Body of pancreas (tissue), 4 donors: ENCODE data around the gene CD6. TPM values are rescaled to one million over a fixed set of nuclear protein-coding genes. Genes with fewer than 3 reads are reported as not detected.

ENCODE experiments used
- ATAC-seq: fragments of 150-250 bp; one replicate; pipeline ENCODE4 v1.9.1; 2016
- DNase-seq, 4 donors: peaks; one replicate each; pipeline ENCODE4 v3.0.0-alpha.2; 2019
- H3K27ac ChIP-seq, 4 donors: fragments of 200-600 bp; sonication (generic); 1 replicate in 3 of 4; 2 replicates in 1 of 4; pipeline versions ENCODE4 v1.5.1 to v1.6.1; 2016 to 2019; ENCODE audit warnings: mild to moderate bottlenecking in 1 of 4, mixed read lengths in 1 of 4, moderate library complexity in 1 of 4
- H3K27me3 ChIP-seq, 2 donors: fragments of 200-600 bp; sonication (generic); one replicate each; pipeline ENCODE4 v1.6.0; 2016; ENCODE audit warnings: mild to moderate bottlenecking in 1 of 2
- H3K36me3 ChIP-seq, 2 donors: fragments of 200-600 bp; sonication (generic); replicated peaks in 1 of 2; 2 replicates each; pipeline ENCODE4 v1.5.1; 2016; ENCODE audit warnings: low read depth in 2 of 2; ENCODE audit not compliant: insufficient read depth in 1 of 2
- H3K4me1 ChIP-seq: fragments of 200-600 bp; sonication (generic); one replicate; pipeline ENCODE4 v1.6.0; 2016
- H3K4me3 ChIP-seq, 2 donors: fragments of 200-600 bp; sonication (generic); 1 replicate in 1 of 2; 2 replicates in 1 of 2; pipeline ENCODE4 v1.5.1; 2016 to 2019
- H3K9me3 ChIP-seq, 3 donors: fragments of 200-600 bp; sonication (generic); 1 replicate in 2 of 3; 2 replicates in 1 of 3; pipeline ENCODE4 v1.5.1; 2016
- POLR2A ChIP-seq, 3 donors: fragments of 450-650 bp; IDR thresholded peaks; one replicate each; pipeline ENCODE4 v1.6.1; 2016; ENCODE audit warnings: antibody characterized with exemption in 3 of 3, mild to moderate bottlenecking in 2 of 3
- WGBS, 2 donors: methylation state at CpG; one replicate each; pipeline ENCODE4 v1.1.5; 2017; 5-methylcytosine and 5-hydroxymethylcytosine counted together
- intact Hi-C: fragments of 100-400 bp; cut with DNase I; formaldehyde crosslinking; loops from one replicate; pipeline ENCODE4 v1.15.1; 2023
- total RNA-seq, 2 donors: library from RNA; depleted of rRNA; stranded (reverse); fragments of >200 nt; gene quantifications; one replicate each; pipeline ENCODE4 v1.1.0, GENCODE V29; 2016
- TF ChIP-seq, protein P1 (sequence below), 7 experiments: fragments of 450-650 bp in 4 of 7; fragments of 200-600 bp in 3 of 7; sonication (generic) in 3 of 7; IDR thresholded peaks; one replicate each; pipeline ENCODE4 v1.5.1; 2016 to 2019; ENCODE audit warnings: antibody characterized with exemption in 7 of 7

The CD6 gene
- total RNA-seq, 2 donors from 2014 or later = 1.0 to 3.3 TPM

- peak in 1 of 4 donors; percentile 35 for DNase-seq
- no peak for ATAC-seq
- 45 to 48% methylated on average over 4 to 6 of the region's 6 CpGs for WGBS, 2 donors
- H3K27me3 ChIP-seq = peaks cover 0 to 9% of the 10 kb centered on the region in 2 donors
- H3K36me3 ChIP-seq = peaks cover 19 to 20% of the 10 kb centered on the region in 2 donors
- H3K27ac ChIP-seq = no peak overlapping the region
- no peak overlapping the region for H3K4me3 ChIP-seq
- no peak for TF ChIP-seq POLR2A (IDR thresholded peaks at IDR 0.05)
- TF ChIP-seq, protein P1, sequence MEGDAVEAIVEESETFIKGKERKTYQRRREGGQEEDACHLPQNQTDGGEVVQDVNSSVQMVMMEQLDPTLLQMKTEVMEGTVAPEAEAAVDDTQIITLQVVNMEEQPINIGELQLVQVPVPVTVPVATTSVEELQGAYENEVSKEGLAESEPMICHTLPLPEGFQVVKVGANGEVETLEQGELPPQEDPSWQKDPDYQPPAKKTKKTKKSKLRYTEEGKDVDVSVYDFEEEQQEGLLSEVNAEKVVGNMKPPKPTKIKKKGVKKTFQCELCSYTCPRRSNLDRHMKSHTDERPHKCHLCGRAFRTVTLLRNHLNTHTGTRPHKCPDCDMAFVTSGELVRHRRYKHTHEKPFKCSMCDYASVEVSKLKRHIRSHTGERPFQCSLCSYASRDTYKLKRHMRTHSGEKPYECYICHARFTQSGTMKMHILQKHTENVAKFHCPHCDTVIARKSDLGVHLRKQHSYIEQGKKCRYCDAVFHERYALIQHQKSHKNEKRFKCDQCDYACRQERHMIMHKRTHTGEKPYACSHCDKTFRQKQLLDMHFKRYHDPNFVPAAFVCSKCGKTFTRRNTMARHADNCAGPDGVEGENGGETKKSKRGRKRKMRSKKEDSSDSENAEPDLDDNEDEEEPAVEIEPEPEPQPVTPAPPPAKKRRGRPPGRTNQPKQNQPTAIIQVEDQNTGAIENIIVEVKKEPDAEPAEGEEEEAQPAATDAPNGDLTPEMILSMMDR (IDR thresholded peaks at IDR 0.05) = no peak
- intact Hi-C loops = no loop called here
- H3K4me1 ChIP-seq = peaks cover 22% of the 10 kb centered on the region
- H3K9me3 ChIP-seq = no peaks in the 10 kb centered on the region
Measured at GRCh38 chr11:60923800-60924109, 47.7 kb upstream of the CD6 start.

GRCh38 chr11:60924110-60924905, 47.2 kb upstream of the CD6 start, which contains the start of gene TMEM132A:
Gene TMEM132A, plus strand, starts transcription at chr11:60924460. Its CDS starts 174 bp downstream, at chr11:60924634.
- no peak within 1 kb of the TSS for H3K27ac ChIP-seq
- WGBS, 2 donors = 0 to 1% methylated on average over 2 to 69 of the region's 69 CpGs
- ATAC-seq = peak; percentile 87
- TF ChIP-seq, protein P1 (IDR thresholded peaks at IDR 0.05) = no peak
- TF ChIP-seq POLR2A (IDR thresholded peaks at IDR 0.05) = no peak
- intact Hi-C loops = no loop called here
- peak within 1 kb of the TSS in 1 of 2 donors; percentile 31 for H3K4me3 ChIP-seq
- no peaks in the 10 kb centered on the region for H3K9me3 ChIP-seq
- DNase-seq = peak; percentile 73 to 86 (median 76)
- H3K4me1 ChIP-seq = peaks cover 20% of the 10 kb centered on the region
- peaks cover 19 to 20% of the 10 kb centered on the region in 2 donors for H3K36me3 ChIP-seq
- H3K27me3 ChIP-seq = peaks cover 0 to 9% of the 10 kb centered on the region in 2 donors

GRCh38 chr11:60924906-60925853, 46.3 kb upstream of the CD6 start:
- H3K27me3 ChIP-seq = peaks cover 0 to 9% of the 10 kb centered on the region in 2 donors
- TF ChIP-seq POLR2A (IDR thresholded peaks at IDR 0.05) = no peak
- TF ChIP-seq, protein P1 (IDR thresholded peaks at IDR 0.05) = no peak
- H3K36me3 ChIP-seq = peaks cover 17 to 19% of the 10 kb centered on the region in 2 donors
- intact Hi-C loops = no loop called here
- H3K27ac ChIP-seq = no peak overlapping the region
- 7 to 16% methylated on average over 24 to 35 of the region's 35 CpGs for WGBS, 2 donors
- H3K4me1 ChIP-seq = peaks cover 20% of the 10 kb centered on the region
- H3K4me3 ChIP-seq = peak overlapping the region in 1 of 2 donors; percentile 31
- ATAC-seq (no peak), DNase-seq (no peak)
- H3K9me3 ChIP-seq = no peaks in the 10 kb centered on the region

- H3K9me3 ChIP-seq = no peaks in the 10 kb centered on the region
- H3K27me3 ChIP-seq = peaks cover 0 to 9% of the 10 kb centered on the region in 2 donors
- H3K4me1 ChIP-seq = peaks cover 20% of the 10 kb centered on the region
- peaks cover 11 to 13% of the 10 kb centered on the region in 2 donors for H3K36me3 ChIP-seq
- no peak overlapping the region for H3K4me3 ChIP-seq
- ATAC-seq (no peak), DNase-seq (no peak)
- intact Hi-C loops = no loop called here
- no peak for TF ChIP-seq POLR2A (IDR thresholded peaks at IDR 0.05)
- TF ChIP-seq, protein P1 (IDR thresholded peaks at IDR 0.05) = no peak
- 60 to 66% methylated on average over 6 of the region's 6 CpGs for WGBS, 2 donors
- H3K27ac ChIP-seq = no peak overlapping the region
Measured at GRCh38 chr11:60925868-60926267, 45.6 kb upstream of the CD6 start.
